Inflammatory macrophage (primary cell): Measurements from ENCODE around the gene FCN3.
"Not testable (repeated sequence)": the region's sequence is repeated elsewhere in the genome, so short reads cannot be mapped to it uniquely, and the experiment has no call there.

Experiments
- DNase-seq, 2 donors: peaks; one replicate each; pipeline ENCODE4 v3.0.0-alpha.2; 2020 to 2022
- total RNA-seq, 18 experiments: gene quantifications; one replicate each; lab custom pipeline; 2026; ENCODE audit warnings: mixed read lengths in 6 of 18, inconsistent platforms in 2 of 18; lab: John Stamatoyannopoulos, UW

Gene FCN3
- 0 to 0.06 (median 0) reads per million in 18 experiments for total RNA-seq

DNA sequence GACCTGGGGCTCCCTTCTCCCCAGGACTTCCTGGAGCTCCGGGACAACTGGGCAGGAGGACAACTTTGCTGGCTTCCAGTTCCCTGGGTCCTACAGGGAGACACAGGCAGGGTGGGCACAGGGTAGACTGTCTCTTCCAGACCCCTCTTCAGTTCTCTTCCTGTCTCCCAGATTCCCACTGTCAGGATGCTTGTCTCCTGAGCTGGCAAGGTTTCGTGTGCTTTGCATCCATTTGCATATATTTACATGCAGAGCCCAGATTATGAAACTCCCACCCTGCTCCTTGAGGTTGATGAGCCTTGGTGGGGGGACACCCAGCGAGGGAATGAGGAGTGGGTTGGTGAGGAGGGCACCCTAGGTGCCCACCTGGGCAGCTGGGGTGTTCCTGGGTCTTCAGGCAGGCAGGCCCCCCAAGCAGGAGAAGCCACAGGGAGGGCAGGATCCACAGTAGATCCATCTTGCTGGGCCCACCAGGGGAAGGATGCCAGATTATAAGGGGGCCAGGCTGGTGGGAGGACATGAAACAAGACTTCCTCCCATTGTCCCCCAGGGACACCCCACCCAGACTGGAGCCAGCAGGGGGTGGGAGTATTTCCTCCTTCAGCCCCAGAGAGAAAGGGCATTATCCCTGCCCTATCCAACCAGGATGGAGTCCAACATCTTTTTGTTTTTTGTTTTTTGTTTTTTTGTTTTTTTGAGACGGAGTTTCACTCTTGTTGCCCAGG lies at the start of gene FCN3:
Gene FCN3, minus strand, starts transcription at position 463 of the 725 bp plus-strand sequence. Its CDS starts 6 bp downstream, at position 457.
- no peak for DNase-seq

DNA sequence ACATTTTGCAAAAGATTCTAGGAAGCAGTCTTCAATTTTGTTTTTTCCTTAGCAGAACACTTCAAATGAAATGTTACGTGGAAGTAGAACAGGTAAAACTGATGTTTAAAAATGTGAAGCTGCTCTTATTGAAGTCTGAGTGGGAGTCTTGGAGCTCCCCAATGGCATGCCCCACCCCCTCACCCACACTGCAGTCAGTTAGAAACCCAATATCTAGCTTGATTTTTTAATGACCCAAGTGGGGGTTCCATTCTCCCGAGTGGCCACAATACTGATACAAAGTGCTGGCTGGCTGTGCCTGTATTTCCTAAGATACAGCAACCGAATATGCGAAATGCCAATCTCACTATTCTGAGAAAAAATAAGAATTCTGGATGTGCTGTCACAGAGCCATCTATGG lies 49.1 kb upstream of the FCN3 start:
- no peak for DNase-seq

DNA sequence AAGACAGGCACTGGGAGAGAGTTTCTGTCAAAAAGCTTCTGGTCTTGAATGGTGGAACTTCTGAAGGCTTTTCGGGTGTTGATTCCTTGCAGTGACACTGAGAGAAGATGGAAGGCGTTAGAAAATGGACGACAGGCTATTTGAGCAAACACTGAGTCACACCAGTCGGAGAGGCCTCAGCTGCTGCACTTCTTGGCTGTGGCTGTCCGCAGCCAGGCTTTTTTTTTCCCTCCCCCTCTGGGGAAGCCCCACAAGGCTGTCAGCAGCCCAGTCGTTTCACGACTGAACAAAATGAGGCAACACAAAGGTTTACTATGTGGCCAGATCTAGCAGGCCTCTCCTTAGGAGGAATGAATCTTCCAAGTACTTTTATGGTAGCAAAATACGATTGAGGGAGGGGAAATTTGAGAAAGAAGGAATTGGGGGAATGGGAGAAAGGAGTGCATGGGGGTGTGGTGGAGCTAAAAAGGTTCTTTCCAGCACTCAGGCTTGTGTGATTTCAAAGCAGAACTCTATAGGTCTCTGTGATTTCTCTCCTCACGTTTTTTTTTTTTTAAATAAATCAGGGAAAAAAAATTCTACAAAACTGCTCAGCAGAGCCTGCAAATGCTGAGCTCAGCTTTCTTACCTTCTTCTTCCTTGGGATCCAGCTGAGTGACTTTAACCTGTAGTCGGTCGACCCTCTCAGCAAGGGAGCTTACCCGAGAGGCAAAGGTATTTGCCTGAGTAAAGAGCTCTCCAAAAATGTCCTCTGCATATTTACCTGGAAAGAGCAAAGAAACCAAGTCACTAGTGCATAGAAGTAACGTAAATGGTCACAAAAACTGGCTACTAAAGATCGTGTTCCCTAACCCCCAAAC lies 43.9 kb upstream of the FCN3 start:
- DNase-seq, result peak in 1 of 2 donors; percentile 66

DNA sequence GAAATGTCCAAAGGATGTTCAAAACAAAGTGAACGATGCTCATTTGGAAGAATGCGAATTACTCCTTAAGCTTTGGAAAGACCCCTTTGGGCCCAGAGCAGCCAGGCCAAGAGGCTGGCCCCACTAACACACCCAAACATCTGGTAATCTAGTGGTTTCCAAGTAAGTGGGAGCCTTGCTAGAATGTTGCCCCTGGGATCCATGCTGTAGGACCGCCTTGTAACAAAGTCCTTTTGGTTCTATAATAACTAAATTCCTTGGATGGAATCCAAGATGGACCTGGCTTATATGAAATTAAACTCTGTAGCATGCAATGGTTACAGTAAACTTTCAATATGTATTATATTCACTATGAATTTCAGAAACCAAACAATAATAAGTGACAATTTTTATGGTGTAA lies 43.1 kb upstream of the FCN3 start:
- no peak for DNase-seq

DNA sequence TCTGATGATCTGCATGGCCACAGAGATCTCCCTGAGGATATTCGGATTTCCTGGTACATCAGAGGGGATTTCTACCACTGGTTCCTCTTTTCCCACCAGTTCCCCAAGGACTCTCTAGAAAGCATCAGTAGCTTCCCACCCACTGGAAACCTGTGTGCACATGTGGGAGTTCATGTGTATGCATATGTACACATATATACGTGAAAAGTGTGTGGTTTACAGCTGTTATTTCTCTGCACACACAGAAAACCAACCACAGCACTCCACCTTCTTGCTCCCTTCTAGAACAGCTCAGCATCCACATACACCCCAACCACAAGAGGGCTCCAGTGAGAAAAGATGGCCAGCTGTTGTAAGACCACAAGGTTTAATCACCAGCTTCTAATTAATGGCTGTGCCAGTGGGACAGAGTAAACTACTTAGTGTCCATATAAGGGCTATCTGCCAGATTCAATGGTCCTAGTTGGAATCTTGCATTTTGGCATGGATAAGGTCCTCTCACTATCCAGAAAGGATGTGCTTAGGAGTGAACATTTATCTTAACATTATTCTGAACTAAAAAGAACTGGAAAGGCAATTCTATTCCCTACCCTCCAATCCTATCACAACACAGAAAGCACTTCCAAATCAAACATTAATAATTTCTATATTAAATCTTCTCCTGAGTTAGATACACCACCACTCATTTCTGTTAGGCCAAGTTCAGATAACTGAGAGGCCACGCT lies 41.9 kb upstream of the FCN3 start:
- peak; percentile 56 to 74 for DNase-seq

DNA sequence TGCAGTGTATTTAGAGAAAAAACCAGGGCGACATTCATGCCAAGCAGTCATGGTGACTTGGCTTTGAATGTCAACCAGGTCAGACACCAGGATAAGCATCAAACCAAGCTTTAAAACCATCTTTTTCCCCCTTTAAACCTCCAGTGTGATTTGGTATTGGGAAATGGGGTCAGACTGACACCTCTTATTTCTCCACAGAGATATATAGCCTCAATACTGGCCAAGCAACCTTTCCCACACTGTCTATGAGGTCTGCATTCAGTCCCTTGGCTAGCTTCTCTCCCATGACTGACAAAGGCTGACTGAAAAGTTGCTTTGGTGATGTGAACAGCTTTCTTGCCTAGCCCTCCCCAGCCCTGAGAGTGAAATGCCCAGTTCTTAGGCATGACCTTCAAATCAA lies 39.5 kb upstream of the FCN3 start:
- DNase-seq, result no peak

DNA sequence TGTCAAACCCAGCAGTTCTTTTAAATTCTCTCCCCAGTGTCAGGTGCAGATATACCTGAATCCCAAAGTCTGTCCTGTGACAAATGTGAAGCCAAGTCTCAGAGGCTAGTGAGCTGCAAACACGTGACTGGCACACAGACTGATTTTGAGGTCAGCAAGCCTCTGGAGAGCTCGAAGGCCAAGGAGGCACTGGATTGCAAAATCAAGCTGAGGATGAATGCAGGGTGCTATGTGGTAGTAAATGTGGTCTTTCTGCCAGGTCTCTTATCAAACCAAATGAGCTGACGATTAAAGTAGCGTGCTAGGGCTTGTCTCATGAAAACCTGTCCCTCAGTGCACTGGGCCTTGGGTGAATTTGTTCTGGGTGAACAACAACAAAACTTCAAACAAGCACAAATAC lies 38.4 kb upstream of the FCN3 start:
- DNase-seq, result no peak

DNA sequence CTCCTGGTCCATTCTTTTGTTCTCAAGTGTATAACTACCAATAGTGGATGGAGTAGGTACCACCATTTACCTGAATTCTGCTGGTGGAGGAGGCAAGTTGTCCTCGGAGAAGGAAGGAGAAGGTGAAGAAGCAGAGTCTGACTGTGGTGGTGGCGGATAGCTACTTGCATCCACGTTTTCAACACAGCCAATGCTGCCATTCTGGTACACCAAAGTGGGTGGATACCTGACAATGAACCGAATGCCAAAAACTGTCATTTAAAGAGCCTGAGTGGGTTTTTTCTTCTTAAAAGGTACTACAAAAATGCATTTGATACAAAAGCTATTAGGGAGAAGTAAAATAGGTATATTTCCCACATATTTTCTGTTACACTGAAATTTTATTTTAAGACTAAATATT lies 37.9 kb upstream of the FCN3 start:
- no peak for DNase-seq

DNA sequence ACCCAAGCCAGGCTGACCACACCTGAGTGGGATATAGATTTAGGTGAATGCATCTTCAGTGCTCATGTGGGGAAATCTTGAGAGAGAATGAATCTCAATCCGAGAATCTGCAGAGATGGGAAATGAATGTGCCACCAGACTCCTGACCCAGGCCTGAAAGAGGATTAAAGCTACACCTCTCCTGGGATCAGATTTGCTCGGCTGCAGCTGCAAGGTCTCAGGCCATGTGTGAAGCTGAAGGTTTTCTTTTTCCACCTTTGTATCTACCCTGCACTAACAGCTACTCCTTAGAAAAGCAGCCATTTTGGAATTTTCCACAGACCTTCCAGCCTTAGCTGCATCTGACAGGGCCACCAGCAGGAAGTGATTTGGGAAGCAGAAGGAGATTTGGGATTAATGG lies 36.1 kb upstream of the FCN3 start:
- no peak for DNase-seq

DNA sequence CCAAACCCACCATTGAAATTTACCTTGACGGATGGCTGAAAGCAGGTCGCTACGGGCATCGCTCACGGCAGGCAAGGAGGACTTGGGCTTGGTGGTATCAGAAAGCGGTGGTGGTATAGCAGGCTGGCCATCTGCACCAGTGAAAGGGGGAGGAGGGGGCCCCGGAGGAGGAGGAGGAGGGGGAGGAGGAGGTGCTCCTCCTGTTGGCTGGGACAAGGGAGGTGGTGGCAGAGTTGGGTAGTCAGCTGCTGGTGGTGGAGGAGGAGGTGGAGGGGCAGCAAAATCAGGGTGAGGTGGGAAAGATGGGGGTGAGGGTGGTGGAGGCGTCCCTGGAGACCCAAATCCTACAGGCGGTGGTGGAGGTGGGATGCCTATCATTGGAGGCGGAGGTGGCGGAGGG lies 35.0 kb upstream of the FCN3 start:
- no peak for DNase-seq

DNA sequence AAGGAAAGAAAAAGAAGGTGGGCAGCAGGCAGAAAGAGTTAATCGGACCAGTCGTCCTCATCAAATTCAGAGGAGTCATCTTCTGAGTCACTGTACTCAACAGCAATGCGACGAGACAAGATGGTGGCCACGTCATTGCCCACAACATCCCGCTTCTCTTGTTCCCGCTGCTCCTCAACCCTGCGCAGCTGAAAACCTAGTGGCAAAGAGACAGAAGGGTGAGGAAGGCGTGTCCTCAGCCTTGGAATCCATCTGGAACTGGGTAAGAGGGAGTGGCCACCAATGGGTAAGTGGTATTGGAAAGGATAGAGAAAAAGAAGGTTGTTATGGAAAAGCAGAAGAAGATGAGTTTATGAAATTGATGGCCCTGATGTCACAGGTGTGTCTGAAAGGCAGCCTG lies 33.5 kb upstream of the FCN3 start:
- no peak for DNase-seq

DNA sequence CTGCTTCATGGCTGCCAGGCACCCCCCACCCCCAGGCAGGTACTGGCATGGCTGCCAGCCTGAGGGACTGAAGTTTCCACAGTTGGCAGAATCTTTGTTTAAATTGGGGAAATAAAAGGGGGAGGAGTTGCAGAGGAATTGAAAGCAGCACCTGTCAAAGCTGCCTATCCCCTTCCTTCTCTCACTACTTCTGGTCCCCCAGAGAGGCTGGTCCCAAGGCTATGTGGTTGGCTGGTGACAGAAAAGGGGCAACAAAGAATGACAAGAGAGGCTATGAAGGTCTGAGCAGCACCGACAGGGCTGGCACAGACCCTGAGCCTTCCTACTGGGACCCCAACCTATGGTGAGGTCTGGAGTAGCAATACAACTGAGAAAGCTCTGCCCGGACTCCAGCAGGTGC lies 32.2 kb upstream of the FCN3 start:
- DNase-seq, result not testable (repeated sequence)

DNA sequence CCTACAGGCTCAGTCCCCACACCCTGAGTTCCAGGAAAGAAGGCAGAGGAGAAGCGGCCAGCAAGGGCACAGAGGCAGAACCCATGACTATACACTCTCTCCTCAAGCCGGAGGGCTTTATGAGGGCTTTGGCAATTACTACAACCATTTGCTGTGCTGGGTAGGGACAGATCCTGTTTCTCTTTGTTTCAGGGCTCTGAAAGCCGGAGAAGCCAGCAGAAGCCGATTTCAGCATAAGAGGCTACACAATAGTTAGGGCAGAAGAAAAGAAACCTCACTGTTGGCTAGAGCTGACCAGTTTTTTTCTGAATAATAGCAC lies 31.7 kb upstream of the FCN3 start:
- no peak for DNase-seq

DNA sequence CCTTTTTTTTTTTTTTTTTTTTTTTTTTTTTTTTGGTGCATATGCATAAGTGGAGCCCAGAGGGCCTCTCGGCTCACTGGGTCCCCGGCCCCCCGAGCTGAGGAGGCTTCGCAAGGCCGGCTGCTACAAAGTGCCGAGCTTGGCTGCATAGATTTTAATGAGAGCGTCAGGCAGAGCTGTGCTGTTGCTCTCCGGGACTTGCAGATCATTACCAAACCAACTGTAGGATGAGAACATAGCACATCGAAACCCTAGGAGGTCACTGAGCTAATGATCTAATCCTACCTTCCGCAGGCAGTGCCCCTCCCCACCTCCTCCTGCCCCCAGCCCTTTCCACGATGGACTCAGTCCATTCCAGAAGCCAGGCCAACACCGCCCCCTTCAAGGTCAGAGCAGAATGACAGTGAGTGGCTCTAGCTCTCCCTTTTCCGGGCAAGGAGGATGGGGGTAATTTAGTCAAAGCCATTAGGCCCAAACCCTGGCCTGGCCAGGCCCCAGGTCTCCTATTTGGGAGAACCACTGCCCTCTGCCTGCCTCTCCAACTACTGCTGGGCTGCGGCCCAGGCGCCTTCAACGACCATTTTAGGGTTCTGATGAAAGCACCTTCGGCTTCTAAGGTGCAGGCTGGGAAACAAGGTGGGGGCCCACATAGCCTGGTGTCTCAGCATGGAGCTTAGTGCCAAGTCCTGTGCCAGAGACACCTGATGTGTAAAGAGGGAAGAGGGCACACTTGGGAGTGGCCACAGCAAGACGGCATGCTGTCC lies 31.2 kb upstream of the FCN3 start:
- DNase-seq, result not testable (repeated sequence)

DNA sequence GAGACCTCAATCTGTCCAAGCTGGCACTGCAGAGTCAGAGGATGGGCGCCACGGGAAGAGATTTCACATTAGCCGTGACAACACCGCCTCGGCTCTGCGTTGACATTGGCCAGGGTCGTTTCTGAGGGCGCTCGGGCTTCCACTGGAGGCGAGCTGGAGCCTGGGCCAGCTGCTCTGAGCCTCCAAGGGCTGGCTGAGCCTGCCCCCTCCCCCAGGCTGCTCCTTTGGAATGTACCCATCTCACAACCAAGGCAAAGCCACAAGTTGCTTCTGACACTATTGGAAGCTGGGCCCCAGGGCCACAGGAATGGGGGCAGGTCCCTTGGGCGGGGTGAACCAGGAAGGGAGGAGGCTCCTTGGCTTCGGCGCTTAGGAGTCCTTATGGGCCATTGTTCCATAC lies 30.4 kb upstream of the FCN3 start:
- no peak for DNase-seq

DNA sequence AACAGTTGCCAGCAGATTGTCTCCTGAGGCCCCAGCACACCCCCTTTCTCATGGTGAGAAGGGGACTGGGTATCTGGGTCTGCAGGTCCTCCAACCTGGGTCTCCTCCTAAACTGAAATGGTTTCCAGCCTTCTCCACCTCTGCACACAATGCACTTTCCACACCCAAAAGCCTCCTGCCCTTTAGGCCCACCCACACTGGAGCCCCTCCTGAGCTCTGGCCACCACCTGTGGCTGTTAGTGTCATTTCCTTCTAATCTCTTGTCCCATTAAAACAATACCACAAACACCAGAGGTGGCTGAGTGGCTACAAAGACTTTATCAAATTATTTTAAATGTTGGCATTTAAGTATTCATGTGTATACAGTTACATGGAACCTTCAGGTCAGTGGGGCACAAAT lies 29.3 kb upstream of the FCN3 start:
- no peak for DNase-seq

DNA sequence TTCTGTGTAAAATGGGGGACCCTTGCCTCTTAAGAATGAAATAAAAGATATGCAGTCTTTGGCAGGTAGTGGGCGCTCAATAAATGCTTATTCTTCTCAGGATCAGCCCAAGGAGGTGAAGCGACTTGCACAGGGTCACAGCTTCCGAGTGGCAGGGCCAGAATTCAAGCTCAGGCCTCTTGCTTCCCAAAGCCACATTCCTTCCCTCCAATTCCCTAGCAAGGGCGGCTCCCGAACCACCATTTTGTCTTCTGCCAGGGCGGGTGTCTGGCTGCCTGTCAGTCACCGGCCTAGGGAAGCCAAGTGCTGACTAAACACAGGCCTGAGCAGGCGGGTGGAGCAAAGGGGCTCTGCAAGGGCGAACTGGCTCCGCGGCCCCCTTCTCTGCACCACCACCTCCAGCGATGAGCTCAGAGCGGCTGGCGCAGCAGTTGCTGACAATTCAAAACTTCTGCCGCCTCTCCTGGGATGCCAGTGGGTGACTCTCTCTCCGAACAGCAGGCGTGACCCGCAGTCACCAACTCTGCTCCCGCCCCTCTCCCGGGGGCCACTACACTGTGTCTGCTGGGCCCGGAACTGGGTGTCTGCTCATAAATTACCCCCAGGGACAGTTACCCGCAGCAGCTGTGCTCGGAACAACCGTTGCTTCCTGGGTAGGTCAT lies 28.6 kb upstream of the FCN3 start:
- peak; percentile 56 to 68 for DNase-seq

DNA sequence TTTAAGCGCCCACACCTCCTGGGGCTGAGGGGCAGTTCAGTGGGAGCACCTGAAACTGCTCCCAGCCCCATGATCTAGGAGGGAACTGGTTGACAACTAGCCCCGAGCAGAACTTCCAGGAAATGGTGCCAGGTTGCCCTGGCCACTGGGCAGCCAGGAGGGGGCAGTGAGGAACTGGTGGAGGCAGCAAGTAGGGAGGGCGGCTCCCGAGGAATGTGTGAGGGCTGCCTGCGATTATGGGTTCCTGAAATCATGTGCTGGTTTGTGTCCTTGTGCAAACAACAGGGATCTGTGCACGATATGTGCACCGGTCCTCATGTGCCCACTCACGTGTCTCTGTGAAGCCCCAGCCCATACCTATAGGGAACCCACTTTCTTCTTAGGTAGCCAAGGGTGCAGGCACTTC lies 27.7 kb upstream of the FCN3 start:
- peak; percentile 80 to 81 for DNase-seq

DNA sequence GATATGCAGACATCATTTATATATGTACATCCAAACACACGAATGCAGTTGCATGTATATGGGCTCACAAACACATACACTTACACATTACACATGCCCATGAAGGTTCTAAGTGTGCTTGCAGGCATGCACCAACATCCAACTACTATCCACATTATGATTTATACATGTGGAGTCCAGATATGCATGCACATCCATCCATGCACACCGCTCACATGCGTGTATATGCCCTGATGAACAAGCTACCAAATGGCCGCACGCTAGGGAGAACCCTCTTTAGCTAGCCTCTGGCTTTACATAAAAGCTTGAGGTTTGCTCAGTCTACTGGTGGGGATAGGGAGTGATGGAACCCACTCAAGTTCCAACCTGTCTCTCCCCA lies 26.3 kb upstream of the FCN3 start:
- DNase-seq, result no peak

DNA sequence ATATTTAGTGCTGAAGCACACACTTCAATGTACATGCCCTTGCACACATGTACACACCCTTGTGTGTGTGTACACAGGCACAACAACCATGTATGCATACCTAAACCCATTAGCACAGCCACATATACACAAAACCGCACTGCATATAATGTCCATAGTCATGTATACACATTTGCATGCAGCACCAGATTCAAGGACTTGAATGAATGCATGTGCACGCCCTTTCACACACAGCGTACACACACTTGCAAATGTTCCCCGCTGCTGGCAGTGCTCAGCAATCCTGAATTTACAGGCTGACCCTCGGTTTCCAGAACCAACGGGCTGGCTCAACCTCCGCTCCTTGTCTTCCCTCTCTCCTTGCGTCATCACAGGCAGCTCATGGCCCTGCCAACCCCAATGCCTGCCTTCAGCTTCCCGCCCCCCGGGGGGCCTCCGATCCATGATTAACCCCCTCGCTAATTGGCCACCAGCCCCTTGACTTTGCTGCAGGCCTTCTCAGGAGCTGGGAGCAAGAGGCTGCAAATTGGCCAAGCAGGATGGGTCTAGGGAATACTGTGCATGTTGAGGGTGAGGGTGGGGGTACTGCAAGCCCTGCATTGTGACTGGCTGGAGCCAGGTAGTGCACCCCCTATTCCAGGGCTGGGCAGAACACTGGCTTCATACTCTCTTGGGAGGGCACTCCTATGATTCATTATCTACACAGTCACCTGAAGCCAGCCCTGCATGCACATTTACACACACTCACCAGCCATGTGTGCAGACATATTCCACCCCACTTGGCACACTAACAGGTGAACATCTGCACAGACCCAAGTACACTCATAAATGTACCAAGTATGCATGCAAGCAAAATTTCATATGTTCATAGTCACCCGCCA lies 25.7 kb upstream of the FCN3 start:
- no peak for DNase-seq
